NCI-H1436 treated with DMSO at 0.1 percent for 48 hours (cell line): ENCODE data around the gene RAB40AL.

Experiments
- DNase-seq: peaks from one replicate; lab custom pipeline; 2025; lab: John Stamatoyannopoulos, UW

Gene RAB40AL

DNA sequence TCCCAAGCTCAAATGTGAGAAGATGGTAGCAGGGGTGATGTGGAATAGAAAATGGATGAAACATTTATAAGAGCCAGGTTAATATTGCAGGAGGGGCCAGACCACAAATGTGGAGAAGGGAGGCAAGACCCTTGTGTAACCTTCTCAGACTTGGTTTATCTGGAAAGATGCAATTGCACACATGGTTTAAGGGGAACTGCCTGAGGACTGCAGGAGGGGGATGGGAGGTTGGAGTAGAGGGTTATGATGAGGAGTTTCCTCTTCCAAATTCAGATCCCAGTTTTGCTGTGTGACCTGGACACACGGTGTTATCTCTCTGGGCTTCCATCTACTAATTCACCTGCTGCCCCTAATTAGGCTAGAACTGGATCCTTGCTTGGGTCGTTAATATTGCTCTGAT lies 46.1 kb downstream of the RAB40AL start:
- no peak for DNase-seq

DNA sequence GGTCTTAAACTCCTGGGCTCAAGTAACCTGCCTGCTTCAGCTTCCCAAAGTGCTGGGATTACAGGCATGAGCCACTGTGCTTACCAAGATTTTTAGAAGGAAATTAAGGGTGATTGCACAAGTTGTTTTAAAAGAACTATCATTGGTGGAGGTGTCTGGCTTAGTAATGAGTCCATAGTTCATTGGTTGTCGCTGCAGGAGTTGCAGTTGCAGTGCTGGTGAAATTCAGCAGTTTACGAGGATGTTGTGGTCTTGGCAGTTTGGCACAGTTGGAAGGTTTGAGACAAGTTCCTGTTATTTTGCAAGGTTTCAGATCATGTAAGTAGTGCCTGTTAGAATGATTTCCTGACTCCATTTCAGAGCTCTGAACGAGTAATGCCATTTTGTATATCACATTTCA lies 48.1 kb downstream of the RAB40AL start:
- no peak for DNase-seq
